HG03460 (cell line): ENCODE results near the gene MAGEA4.

Experiments
- ATAC-seq: cut with Tn5 transposase; IDR thresholded peaks from one replicate; pipeline ENCODE4 v1.9.1; 2021; ENCODE audit not compliant: unreplicated experiment

Gene MAGEA4

DNA sequence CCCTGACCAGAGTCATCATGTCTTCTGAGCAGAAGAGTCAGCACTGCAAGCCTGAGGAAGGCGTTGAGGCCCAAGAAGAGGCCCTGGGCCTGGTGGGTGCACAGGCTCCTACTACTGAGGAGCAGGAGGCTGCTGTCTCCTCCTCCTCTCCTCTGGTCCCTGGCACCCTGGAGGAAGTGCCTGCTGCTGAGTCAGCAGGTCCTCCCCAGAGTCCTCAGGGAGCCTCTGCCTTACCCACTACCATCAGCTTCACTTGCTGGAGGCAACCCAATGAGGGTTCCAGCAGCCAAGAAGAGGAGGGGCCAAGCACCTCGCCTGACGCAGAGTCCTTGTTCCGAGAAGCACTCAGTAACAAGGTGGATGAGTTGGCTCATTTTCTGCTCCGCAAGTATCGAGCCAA lies 11.0 kb downstream of the MAGEA4 start:
- ATAC-seq = no peak

DNA sequence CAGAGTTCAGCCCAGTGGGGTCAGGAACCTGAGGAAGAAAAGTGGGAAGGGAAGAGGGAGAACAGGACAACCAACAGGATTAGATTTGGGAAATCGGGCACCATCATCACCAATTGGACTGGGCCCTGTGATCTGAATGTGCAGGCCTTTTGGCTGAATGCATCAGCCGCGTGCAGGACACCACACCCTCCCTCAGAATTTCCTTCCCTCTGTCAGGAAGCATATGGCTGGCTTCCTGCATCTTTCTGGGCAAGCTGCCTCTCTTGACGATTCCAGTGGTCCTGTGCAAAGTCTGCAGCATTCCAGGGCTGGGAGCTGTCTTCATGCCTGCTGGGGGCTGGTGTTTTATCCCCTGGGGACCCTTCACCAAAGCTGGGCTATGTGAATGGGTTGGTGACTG lies 16.4 kb downstream of the MAGEA4 start:
- ATAC-seq = no peak

DNA sequence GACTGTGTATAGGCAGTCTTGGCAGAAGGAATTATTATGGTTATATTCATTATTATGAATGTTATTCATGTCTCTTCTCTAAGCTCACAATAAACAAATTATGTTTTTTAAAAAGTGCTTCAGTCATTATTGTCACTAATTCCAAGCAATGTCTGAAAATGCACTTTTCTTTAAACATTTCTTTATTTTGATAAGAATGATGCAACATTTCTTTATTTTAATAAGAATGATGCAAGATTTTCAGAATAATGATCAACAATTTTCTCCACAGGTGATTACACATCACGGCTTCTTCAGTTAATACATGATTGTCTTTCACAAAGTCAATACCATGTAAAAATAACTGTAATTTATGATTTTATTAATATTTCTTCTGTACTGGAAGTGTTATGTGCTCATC lies 22.7 kb downstream of the MAGEA4 start:
- ATAC-seq = no peak

DNA sequence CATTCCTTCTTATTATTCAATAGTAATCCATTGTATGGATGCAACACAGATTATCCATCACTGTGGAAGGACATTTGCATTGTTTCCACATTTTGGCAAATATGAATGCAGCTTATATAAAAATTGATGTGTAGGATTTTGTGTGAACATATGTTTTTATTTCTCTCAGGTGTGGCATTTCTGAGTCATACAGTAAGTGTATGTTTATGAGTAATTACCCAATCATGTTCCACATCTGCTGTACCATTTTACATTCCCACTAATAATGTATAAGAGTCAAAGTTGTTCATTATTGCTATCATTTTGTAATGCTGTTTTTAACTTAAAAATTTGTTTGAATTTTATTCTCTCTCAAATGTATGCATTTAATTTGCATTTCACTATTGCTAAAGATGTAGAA lies 25.5 kb downstream of the MAGEA4 start:
- no peak for ATAC-seq

DNA sequence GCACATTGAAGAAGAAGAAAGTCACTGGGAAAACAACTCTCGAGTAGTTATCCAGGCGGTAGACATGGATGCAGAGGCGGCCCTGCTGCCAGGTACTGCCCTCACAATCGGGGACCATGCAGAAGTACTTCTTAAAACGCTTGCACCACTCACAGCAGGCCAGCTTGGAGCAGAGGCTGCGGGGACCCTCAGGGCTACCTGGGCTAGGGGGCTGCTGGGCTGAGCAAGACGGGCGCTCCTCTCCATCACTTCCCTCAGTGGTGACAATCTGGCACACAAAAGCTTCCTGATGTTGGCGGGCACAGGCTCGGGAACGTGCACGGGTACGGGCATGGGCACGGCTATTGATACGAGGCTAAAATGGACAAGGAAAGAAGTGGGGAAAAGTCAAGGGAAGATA lies 42.0 kb downstream of the MAGEA4 start:
- no peak for ATAC-seq

DNA sequence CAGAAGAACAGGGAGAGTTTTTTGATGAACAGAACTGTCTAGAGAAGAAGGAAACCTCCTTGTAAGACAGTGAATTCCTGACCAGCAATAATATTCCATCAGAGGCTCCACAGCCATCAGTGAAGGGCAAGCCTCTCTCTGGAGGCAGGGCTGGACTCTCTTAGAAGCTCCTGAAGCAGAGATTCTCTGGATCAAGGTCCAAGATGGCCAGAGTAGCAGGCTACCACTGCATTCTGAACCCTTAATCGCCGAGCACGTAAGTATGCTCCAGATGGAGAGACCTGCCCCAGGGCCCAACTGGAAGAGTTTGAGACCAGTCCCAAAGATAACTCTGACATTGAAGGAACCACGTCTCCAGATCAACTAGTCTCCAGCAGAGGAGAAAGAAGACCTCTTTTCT lies 45.4 kb downstream of the MAGEA4 start:
- ATAC-seq = no peak

DNA sequence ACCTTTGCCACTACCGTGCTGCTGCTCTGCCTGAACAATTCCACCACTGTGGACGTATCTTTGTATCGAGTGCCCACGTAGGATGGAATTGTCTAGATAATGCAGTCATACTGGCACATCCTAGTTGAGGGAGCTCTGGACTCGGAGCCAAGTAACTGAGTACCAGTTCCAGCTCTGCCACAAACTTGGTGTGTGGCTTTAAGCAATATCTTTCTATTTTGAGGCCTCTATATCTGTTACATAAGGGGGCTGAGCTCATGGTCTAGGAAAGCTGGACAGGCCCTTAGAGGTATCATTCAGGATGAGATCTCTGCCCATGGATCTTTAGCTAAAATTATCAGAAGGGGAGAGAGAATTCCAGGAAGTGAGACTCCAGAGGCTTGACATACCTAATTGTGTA lies 49.3 kb downstream of the MAGEA4 start:
- ATAC-seq = no peak

DNA sequence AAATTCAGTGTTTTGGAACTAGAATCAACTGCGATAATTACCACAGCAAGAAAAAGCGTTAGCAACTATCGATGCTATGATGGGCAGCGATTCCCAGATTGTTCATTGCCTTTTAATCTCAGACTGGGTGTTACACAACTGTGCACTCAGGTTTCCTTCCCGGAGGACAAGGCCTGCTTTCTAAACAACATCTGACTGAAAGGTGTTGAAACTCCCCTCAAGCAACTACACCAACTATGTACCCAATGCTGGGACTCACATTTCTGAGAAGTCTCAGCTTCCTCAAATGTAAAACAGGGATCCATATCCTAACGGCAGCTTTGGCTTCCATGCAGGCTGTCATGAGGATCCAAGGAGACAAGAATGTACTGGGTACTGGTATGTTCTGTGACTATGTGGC lies 53.5 kb downstream of the MAGEA4 start:
- no peak for ATAC-seq

DNA sequence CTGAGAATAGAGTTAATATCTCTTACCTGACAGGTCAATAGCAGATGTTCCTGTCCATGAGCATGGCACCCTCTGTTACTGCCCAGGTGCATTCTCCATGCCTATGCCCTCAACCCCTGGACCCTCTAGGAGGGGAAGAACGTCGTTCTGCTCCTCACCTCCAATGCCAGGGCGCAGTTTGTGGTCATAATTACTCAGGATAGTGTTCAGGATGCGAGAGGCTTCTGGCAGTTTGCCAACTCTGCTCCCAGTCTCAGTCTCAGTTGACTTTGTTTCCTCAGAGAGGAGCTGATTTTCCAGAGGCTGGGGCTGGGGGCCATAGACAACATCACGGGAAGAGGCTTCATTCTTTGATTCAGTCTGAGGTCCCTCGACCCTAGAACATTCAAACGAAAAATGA lies 57.3 kb downstream of the MAGEA4 start:
- ATAC-seq = no peak

DNA sequence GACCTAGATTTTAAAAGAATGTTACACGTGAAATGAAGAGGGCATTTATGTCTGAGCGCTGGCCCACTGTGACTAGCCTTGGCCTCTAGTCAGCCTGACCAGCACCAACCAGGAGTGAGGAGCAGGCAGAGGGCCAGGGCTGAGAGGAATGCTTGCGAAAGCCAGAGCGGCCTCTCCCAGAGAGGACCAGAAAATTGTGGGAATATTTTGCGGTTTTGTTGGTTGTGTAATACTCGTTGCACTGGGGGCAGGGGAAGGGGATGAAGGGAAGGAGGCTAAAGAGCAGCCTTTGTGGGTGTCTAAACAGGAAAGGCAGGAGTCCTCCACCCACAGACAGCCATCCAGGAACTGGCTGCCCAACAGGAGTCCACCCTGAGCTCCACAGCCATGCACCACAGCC lies 58.0 kb downstream of the MAGEA4 start:
- no peak for ATAC-seq

DNA sequence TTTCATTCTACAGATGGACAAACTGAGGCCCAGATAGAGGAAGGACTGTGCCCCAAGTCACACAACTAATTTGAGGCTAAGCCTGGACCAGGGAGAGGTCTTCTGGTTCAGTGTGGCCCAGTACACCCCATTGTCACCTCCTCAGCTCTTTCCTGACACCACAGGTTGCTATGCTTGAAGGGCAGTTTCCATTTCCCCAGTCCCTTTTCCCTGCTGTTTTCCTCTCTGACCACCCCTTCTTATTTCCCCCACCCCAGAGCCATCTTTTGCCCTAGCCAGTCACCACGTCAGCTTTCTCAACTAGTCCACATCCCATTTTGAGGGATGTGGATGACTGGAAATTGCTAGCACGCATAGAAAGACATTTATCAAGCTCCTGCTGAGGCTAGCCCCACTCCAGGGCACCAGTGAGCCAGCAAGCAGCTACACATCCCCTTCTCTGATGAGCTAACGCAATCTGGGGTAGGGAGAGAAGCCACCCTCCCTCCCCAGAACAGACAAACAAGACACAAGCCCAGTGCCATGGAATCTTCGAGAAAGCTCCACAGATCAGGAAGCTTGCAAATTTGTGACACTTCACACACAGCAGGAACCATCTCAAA lies 60.5 kb downstream of the MAGEA4 start:
- no peak for ATAC-seq

DNA sequence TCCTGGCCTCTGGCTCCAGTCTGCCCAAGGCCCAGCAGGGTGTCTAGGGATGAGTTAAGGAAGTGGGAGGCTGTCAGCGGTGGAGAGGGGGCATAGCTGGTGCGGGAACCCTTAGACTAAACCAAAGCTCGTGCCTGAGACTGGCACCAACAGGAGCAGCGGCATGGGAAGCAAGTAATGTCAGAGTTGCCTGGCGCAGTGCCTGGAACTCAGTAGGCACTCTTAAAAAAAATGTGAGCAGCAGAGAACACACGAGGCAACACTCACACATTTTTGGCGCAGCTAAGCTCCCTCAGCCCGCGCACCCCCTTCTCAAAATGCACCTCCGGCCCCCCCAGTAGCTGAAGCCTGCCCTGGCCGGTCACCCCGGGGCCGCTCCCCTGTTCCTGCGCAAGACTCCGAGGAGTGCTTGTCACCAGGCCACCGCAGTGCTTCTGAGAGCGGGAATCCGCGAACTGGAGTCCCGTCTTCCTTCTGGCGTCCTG lies 61.2 kb downstream of the MAGEA4 start:
- no peak for ATAC-seq
